ENCODE data around the gene CNKSR1.
A peak's percentile ranks its signal among the peaks of the same experiment; 100 is the strongest.

Gene CNKSR1

DNA sequence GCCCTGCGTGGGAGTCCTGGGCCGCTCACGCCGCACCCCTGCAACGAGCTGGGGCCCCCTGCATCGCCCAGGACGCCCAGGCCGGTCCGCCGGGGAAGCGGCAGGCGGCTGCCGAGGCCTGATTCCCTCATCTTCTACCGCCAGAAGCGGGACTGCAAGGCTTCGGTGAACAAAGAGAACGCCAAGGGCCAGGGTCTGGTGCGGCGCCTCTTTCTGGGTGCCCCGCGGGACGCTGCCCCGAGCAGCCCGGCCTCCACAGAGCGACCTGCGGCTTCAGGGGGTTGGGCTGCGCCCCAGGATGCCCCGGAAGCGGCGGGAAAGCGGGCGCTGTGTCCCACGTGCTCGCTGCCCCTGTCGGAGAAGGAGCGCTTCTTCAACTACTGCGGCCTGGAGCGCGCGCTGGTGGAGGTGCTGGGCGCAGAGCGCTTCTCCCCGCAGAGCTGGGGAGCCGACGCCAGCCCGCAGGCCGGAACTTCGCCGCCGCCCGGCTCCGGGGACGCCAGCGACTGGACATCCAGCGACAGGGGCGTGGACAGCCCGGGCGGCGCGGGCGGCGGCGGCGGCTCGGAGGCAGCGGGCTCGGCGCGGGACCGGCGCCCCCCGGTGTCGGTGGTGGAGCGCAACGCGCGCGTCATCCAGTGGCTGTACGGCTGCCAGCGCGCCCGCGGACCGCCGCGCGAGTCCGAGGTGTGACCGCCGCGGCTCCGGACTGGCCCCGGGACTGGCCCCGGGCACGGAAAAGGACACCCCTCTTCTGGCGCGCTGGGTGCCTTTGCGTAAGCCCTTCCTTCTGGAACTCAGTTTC lies 15.7 kb upstream of the CNKSR1 start:
- H3K4me3 ChIP-seq (ENCODE audit: low read length), result peak overlapping the region; percentile 37
- DNase-seq (ENCODE audit: low read depth), result peak; percentile 39
- TF ChIP-seq, protein P1, sequence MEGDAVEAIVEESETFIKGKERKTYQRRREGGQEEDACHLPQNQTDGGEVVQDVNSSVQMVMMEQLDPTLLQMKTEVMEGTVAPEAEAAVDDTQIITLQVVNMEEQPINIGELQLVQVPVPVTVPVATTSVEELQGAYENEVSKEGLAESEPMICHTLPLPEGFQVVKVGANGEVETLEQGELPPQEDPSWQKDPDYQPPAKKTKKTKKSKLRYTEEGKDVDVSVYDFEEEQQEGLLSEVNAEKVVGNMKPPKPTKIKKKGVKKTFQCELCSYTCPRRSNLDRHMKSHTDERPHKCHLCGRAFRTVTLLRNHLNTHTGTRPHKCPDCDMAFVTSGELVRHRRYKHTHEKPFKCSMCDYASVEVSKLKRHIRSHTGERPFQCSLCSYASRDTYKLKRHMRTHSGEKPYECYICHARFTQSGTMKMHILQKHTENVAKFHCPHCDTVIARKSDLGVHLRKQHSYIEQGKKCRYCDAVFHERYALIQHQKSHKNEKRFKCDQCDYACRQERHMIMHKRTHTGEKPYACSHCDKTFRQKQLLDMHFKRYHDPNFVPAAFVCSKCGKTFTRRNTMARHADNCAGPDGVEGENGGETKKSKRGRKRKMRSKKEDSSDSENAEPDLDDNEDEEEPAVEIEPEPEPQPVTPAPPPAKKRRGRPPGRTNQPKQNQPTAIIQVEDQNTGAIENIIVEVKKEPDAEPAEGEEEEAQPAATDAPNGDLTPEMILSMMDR (conservative IDR thresholded peaks at IDR 0.05; ENCODE audit: low read length), result peak; percentile 13; the same call in 1 of the 2 replicates

GRCh38 chr1:26162220-26162709 lies 15.0 kb upstream of the CNKSR1 start:
- no peak for DNase-seq (ENCODE audit: low read depth)
- peak overlapping the region; percentile 36 for H3K4me3 ChIP-seq (ENCODE audit: low read length)
- TF ChIP-seq, protein P1 (conservative IDR thresholded peaks at IDR 0.05; ENCODE audit: low read length), result no peak

DNA sequence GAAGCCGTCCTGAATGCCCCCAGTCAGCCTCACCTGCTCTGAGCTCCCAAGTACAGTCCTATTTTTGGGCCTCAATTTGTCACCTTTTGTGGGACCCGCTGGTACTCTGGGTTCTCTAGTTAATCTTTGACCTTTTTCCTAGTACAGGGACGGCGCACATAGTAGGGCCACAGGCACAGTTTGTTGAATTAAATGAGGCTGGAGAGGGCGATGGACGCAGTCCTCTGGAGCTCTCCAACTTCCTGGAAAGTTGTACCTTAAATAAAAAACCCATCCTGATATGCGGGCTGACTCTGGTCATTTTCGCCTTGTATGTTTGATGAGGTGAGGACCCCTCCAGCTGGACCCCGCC lies 13.6 kb upstream of the CNKSR1 start:
- no peak for DNase-seq (ENCODE audit: low read depth)
- no peak overlapping the region; the same call in 1 of the 2 replicates for H3K4me3 ChIP-seq (ENCODE audit: low read length)
- TF ChIP-seq, protein P1 (conservative IDR thresholded peaks at IDR 0.05; ENCODE audit: low read length), result no peak

DNA sequence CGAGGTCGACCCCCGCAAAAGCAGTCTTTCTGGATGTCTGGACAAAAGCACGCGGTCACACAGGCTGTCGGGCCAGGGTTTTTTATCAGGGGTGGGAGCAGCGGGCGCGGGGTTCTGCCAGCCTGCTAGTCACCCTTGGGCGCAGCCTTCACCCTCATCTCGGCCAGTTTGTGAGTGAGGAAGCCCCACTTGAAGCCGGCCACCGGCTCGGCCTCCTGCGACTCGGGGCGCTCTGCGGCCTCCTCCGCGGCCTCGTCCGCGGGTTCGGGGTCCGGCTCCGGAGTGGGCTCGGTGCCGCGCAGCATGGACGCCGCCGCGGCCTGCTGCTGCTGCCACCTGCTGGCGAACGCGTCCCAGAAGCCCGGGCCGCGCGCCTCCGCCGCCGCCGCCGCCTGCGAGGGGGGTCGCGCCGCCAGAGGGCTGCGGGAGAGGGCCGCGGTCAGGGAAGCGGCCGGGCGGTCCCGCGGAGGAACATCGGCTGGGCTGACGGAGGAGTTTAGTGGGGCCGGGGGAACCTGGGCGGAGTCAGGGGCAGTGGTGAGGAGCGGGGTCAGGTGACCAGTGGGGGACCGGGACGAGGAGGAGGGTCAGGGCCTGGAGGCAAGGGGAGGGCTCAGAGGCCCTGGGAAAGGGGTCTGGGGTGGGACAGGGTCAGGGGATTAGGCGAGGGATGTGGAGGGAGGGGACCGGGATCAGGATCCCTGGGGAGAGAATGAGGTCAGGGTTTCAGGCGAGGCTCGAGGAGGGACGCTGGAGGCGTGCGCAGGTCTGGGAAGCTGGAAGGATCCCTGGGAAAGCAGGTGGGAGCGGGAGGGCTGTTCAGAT lies 13.0 kb upstream of the CNKSR1 start:
- peak; percentile 8 for DNase-seq (ENCODE audit: low read depth)
- peak overlapping the region; percentile 45 for H3K4me3 ChIP-seq (ENCODE audit: low read length)
- TF ChIP-seq, protein P1 (conservative IDR thresholded peaks at IDR 0.05; ENCODE audit: low read length), result peak; percentile 25

DNA sequence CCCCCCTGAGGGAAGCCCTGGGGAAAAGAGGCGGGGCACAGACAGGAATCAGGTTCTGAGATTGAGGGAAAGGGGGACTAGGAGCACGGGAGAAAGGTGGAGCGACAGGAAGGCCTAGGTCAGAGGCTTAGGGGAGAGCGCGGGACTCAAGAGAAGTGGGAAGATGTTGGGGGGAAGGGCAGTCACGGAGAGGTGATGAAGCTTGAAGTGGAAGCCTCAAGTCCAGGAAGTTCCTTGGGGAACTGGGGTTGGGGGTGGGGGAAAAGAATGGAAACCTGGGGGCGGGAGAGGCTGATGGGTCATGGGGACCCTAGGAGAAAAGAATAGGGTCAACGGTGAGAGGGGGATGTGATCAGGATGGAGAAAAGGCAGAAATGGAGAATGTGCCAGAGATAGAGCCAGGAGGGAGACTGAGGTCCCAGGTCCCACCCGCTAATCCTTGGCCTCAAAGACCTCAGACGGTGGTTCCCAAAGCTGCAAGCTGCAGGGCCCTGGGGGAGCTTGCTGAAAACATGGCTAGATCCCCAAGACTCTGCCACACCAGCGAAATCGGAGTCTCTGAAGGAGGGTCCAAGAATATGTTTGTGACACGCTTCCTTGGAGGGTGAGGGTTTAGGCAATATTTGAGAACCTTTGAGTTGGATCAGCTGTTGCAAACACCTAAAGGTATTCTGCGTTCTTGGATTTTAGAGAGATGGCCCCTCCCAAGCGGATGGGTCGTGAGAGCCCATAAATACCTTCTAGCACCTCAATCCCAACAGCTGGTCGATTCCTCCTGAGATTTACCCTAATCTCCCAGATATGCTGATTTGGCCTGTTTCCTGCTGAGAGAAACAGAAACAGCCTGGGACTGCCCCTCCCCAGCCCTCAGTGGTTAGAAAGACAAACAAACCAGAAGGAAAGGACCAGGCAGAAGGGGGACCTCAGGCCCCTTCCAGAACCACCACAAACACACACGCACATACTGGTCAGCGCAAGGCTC lies 12.1 kb upstream of the CNKSR1 start:
- TF ChIP-seq, protein P1 (conservative IDR thresholded peaks at IDR 0.05; ENCODE audit: low read length), result no peak
- DNase-seq (ENCODE audit: low read depth), result no peak
- no peak overlapping the region for H3K4me3 ChIP-seq (ENCODE audit: low read length)

- no peak for DNase-seq (ENCODE audit: low read depth)
- TF ChIP-seq, protein P1 (conservative IDR thresholded peaks at IDR 0.05; ENCODE audit: low read length), result no peak
Observed at GRCh38 chr1:26166719-26167281, 10.5 kb upstream of the CNKSR1 start.

More at GRCh38 chr1:26166719-26167281, 10.5 kb upstream of the CNKSR1 start:
- no peak overlapping the region for H3K4me3 ChIP-seq (ENCODE audit: low read length)

Measured in AG10803 (cell line).